A549 (cell line): ENCODE results near the gene KLRD1.

Source experiments
- CEBPB ChIP-seq, 2 experiments: fragments of >200 bp in 1 of 2; sonication (Bioruptor Twin) in 1 of 2; formaldehyde crosslinking in 1 of 2; IDR thresholded peaks; 2 replicates each; pipeline ENCODE4 v1.6.1; 2012 to 2016
- CHD4 ChIP-seq: fragments of 200-600 bp; sonication (generic); IDR thresholded peaks from 2 replicates; pipeline ENCODE4 v1.6.1; 2016; ENCODE audit warnings: antibody characterized with exemption, mild to moderate bottlenecking, borderline replicate concordance
- CTCF ChIP-seq: fragments of >200 bp; sonication (Bioruptor Twin); formaldehyde crosslinking; IDR thresholded peaks from 3 replicates; pipeline ENCODE4 v1.5.1; 2016
- MAX ChIP-seq: IDR thresholded peaks from 2 replicates; pipeline ENCODE4 v1.6.1; 2012
- MYC ChIP-seq: IDR thresholded peaks from 2 replicates; pipeline ENCODE4 v1.6.1; 2012; ENCODE audit warnings: mild to moderate bottlenecking, inconsistent platforms, low read length, improper control_type of control experiment, borderline replicate concordance
- POLR2A ChIP-seq: IDR thresholded peaks from 2 replicates; pipeline ENCODE4 v1.6.1; 2012; ENCODE audit warnings: mild to moderate bottlenecking, low read length
- REST ChIP-seq: fragments of 200-600 bp; sonication (generic); IDR thresholded peaks from 2 replicates; pipeline ENCODE4 v1.6.1; 2016; ENCODE audit warnings: antibody characterized with exemption, mild to moderate bottlenecking, moderate library complexity
- TFCP2L1 ChIP-seq: fragments of 250-450 bp; sonication (Bioruptor Pico); IDR thresholded peaks from 2 replicates; pipeline ENCODE4 v1.5.0; 2021; ENCODE audit warnings: mild to moderate bottlenecking
- USF2 ChIP-seq: fragments of 450-650 bp; IDR thresholded peaks from 2 replicates; pipeline ENCODE4 v1.6.1; 2014; ENCODE audit warnings: antibody characterized with exemption
- ZSCAN20 ChIP-seq: fragments of 250-450 bp; sonication (Bioruptor Pico); IDR thresholded peaks from 2 replicates; pipeline ENCODE4 v1.8.0; 2022; ENCODE audit warnings: mild to moderate bottlenecking, moderate library complexity

GRCh38 chr12:10305411-10305810, 2.3 kb upstream of the KLRD1 start:
- TF ChIP-seq USF2 (no peak), CTCF (no peak), POLR2A (no peak), TFCP2L1 (CRISPR knock-in tag) (no peak), REST (no peak), CEBPB (IDR thresholded peaks at IDR 0.05) (no peak), MAX (no peak), CHD4 (no peak), ZSCAN20 (CRISPR knock-in tag) (no peak), MYC (no peak)
